Lower leg skin (tissue), 4 donors: Measurements from ENCODE around the gene PPP4R3A. TPM values are rescaled to one million over a fixed set of nuclear protein-coding genes. Genes with fewer than 3 reads are reported as not detected.
"Not testable (repeated sequence)": the region's sequence is repeated elsewhere in the genome, so short reads cannot be mapped to it uniquely, and the experiment has no call there.

Source experiments
- DNase-seq, 2 donors: peaks; one replicate each; pipeline ENCODE4 v3.0.0-alpha.2; 2019; ENCODE audit warnings: low spot score in 2 of 2
- H3K4me3 ChIP-seq: fragments of 200-600 bp; sonication (generic); 2 replicates; pipeline ENCODE4 v1.5.1; 2017; ENCODE audit warnings: mild to moderate bottlenecking, low read depth; ENCODE audit not compliant: poor library complexity, severe bottlenecking
- CTCF ChIP-seq, 3 donors: fragments of 450-650 bp; IDR thresholded peaks; one replicate each; pipeline ENCODE4 v1.5.1; 2016; ENCODE audit warnings: antibody characterized with exemption in 3 of 3, mild to moderate bottlenecking in 3 of 3, moderate library complexity in 2 of 3
- POLR2A ChIP-seq, 2 donors: fragments of 450-650 bp; IDR thresholded peaks; one replicate each; pipeline ENCODE4 v1.6.1; 2016 to 2017; ENCODE audit warnings: antibody characterized with exemption in 2 of 2, mild to moderate bottlenecking in 1 of 2, moderate library complexity in 1 of 2
- WGBS, 2 donors: methylation state at CpG; one replicate each; pipeline ENCODE4 v1.1.5; 2018; 5-methylcytosine and 5-hydroxymethylcytosine counted together
- intact Hi-C: fragments of 100-400 bp; cut with DNase I; formaldehyde crosslinking; loops from one replicate; pipeline ENCODE4 v1.15.0; 2023; ENCODE audit warnings: low total_unique reads
- total RNA-seq, 4 donors: library from RNA; depleted of rRNA; stranded (reverse); fragments of >200 nt; gene quantifications; one replicate each; pipeline ENCODE4 v1.1.0, GENCODE V29; 2016

PPP4R3A gene
- total RNA-seq, 4 donors from 2014 or later = 86.5 to 115 (median 88.9) TPM

GRCh38 chr14:91501951-91502930 lies 7.9 kb downstream of the PPP4R3A start:
- no peak for TF ChIP-seq CTCF (IDR thresholded peaks at IDR 0.05)
- TF ChIP-seq POLR2A (IDR thresholded peaks at IDR 0.05) = no peak
- no peak for DNase-seq
- intact Hi-C loops = loop anchor here (5.0 kb wide), 1 partner anchor 1170 kb away; the partner anchor contains the start of gene NRDE2
- H3K4me3 ChIP-seq = no peak overlapping the region
- WGBS, 2 donors = 92% methylated on average over 11 of the region's 11 CpGs

- no peak for DNase-seq
- TF ChIP-seq CTCF (IDR thresholded peaks at IDR 0.05) (no peak), POLR2A (IDR thresholded peaks at IDR 0.05) (no peak)
- intact Hi-C loops = loop anchor here (5.0 kb wide), 1 partner anchor 1169 kb away; the partner anchor contains the start of gene NRDE2
- 99 to 100% methylated on average over 3 of the region's 3 CpGs for WGBS, 2 donors
- H3K4me3 ChIP-seq = no peak overlapping the region
These were observed 8.8 kb downstream of the PPP4R3A start for GRCh38 chr14:91501348-91501747.

DNA sequence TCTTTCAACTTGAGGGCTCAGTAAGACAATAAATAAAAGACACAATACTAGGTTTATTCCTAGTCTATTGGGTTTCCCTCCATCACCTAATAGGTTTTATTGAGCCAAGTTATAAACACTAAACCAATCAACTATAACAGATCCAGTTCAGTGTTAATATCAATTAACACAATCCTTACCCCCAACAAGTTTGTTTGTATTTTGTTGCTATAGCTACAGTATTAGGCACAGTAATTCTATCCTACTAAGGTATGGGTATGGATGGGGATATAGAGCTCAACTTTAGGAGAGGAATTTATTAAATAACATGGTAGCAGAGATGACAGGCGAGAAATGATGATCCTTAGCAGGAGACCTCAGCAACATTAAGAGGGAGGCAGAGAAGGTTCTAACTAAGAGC lies 13.3 kb downstream of the PPP4R3A start:
- intact Hi-C loops = no loop called here
- no peak for DNase-seq
- WGBS, 2 donors = 96 to 100% methylated on average over 1 of the region's 1 CpG
- TF ChIP-seq POLR2A (IDR thresholded peaks at IDR 0.05) (no peak), CTCF (IDR thresholded peaks at IDR 0.05) (no peak)
- H3K4me3 ChIP-seq = no peak overlapping the region

DNA sequence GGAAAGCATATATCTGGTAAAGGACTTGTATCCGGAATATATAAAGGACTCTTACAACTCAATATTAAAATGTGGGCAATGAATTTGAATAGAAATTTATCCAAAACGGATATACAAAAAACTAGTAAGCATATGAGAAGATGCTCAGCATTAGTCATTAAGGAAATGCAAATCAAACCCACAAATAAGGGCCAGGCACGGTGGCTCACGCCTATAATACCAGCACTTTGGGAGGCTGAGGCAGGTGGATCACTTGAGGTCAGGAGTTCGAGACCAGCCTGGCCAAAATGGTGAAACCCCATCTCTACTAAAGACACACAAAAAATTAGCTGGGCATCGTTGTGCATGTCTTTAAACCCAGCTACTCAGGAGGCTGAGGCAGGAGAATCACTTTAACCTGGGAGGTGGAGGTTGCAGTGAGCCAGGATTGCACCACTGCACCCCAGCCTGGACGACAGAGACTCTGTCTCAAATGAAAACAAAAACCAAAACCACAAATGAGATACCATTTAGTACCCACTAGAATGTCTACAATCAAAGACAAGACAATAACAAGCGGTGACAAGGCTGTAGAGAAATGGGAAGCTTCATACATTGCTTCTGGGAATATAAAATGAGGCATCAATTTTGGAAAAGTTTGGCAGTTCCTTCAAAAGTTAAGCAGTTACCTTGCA lies 15.6 kb downstream of the PPP4R3A start:
- DNase-seq, H3K4me3 ChIP-seq, intact Hi-C loops: not testable (repeated sequence)
- 47 to 58% methylated on average over 8 of the region's 8 CpGs for WGBS, 2 donors

DNA sequence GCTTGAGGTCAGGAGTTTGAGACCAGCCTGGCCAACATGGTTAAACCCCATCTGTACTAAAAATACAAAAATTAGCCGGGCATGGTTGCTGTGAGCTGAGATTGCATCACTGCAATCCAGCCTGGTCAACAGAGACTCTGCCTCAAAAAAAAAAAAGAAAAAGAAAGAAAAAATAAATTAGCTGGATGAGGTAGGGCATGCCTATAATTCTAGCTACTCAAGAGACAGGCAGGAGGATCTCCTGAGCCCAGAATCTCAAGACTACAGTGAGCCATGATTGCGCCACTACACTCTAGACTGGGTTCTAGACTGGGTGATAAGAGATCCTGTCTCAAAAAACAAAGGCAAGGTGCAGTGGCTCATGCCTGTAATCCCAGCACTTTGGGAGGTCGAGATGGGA lies 16.9 kb downstream of the PPP4R3A start:
- TF ChIP-seq CTCF (IDR thresholded peaks at IDR 0.05) = no peak
- no peak for TF ChIP-seq POLR2A (IDR thresholded peaks at IDR 0.05)
- WGBS, 2 donors = 76 to 83% methylated on average over 3 of the region's 3 CpGs
- intact Hi-C loops = no loop called here
- no peak overlapping the region for H3K4me3 ChIP-seq
- DNase-seq = no peak

- 34 to 41% methylated on average over 2 of the region's 2 CpGs for whole genome bisulfite sequencing, 2 donors
- no peak for DNase-seq
- no peak overlapping the region for H3K4me3 ChIP-seq
- TF ChIP-seq CTCF (IDR thresholded peaks at IDR 0.05) (no peak), POLR2A (IDR thresholded peaks at IDR 0.05) (no peak)
- intact Hi-C loops = no loop called here
These were observed 25.4 kb downstream of the PPP4R3A start for GRCh38 chr14:91484744-91485143.
